Stimulated activated naive B cell treated with anti-CD40 and anti-IgM and Interleukin-4, amounts not matched to agents 10 μg/mL and 1 μg/mL and 100 μg/mL, for 72 hours (primary cell): ENCODE results near the gene ITGB1BP1.

ENCODE experiments used
- ATAC-seq, 2 donors: fragments of 150-1000 bp; cut with Tn5 transposase; replicated peaks; 2 replicates each; pipeline ENCODE4 v1.10.0; 2021; ENCODE audit warnings: moderate library complexity in 1 of 2
- DNase-seq: peaks from one replicate; pipeline ENCODE4 v3.0.0; 2021
- H3K27ac Mint-ChIP-seq: one replicate; pipeline ENCODE4 v1.8.0; 2022; ENCODE audit warnings: mild to moderate bottlenecking, mixed read lengths
- H3K27me3 Mint-ChIP-seq, 2 donors: one replicate each; pipeline ENCODE4 v1.8.0; 2022; ENCODE audit warnings: mixed read lengths in 2 of 2
- H3K36me3 Mint-ChIP-seq, 2 donors: one replicate each; pipeline ENCODE4 v1.8.0; 2022; ENCODE audit warnings: mixed read lengths in 2 of 2, mild to moderate bottlenecking in 1 of 2
- H3K4me1 Mint-ChIP-seq, 2 donors: one replicate each; pipeline ENCODE4 v1.8.0; 2022; ENCODE audit warnings: mixed read lengths in 2 of 2, mild to moderate bottlenecking in 1 of 2
- H3K4me3 Mint-ChIP-seq, 2 donors: one replicate each; pipeline ENCODE4 v1.8.0; 2022; ENCODE audit warnings: mild to moderate bottlenecking in 2 of 2, mixed read lengths in 2 of 2, moderate library complexity in 1 of 2
- H3K9me3 Mint-ChIP-seq, 2 donors: one replicate each; pipeline ENCODE4 v1.8.0; 2022; ENCODE audit warnings: mixed read lengths in 2 of 2, mild to moderate bottlenecking in 1 of 2

ITGB1BP1 gene

GRCh38 chr2:9441556-9441955 is 18.2 kb upstream of the ITGB1BP1 start:
- Mint-ChIP-seq H3K27me3 (no peaks in the 10 kb centered on the region), H3K4me3 (no peak overlapping the region), H3K9me3 (no peaks in the 10 kb centered on the region), H3K4me1 (no peaks in the 10 kb centered on the region), H3K27ac (no peak overlapping the region), H3K36me3 (peaks cover 34 to 55% of the 10 kb centered on the region in 2 donors)
- DNase-seq (no peak), ATAC-seq (no peak)

GRCh38 chr2:9440058-9440727 is 16.9 kb upstream of the ITGB1BP1 start:
- ATAC-seq = no peak
- H3K4me3 Mint-ChIP-seq = no peak overlapping the region

GRCh38 chr2:9439536-9439935 is 16.2 kb upstream of the ITGB1BP1 start:
- no peak for ATAC-seq
- no peak overlapping the region for H3K4me3 Mint-ChIP-seq
- H3K9me3 Mint-ChIP-seq = no peaks in the 10 kb centered on the region
- H3K27me3 Mint-ChIP-seq = no peaks in the 10 kb centered on the region
- H3K27ac Mint-ChIP-seq = no peak overlapping the region
- no peaks in the 10 kb centered on the region for H3K4me1 Mint-ChIP-seq
- no peak for DNase-seq
- H3K36me3 Mint-ChIP-seq = peaks cover 38 to 52% of the 10 kb centered on the region in 2 donors

More at GRCh38 chr2:9440058-9440727, 16.9 kb upstream of the ITGB1BP1 start:
- DNase-seq = no peak
- Mint-ChIP-seq H3K27ac (no peak overlapping the region), H3K27me3 (no peaks in the 10 kb centered on the region), H3K9me3 (no peaks in the 10 kb centered on the region), H3K4me1 (no peaks in the 10 kb centered on the region), H3K36me3 (peaks cover 39 to 52% of the 10 kb centered on the region in 2 donors)

DNA sequence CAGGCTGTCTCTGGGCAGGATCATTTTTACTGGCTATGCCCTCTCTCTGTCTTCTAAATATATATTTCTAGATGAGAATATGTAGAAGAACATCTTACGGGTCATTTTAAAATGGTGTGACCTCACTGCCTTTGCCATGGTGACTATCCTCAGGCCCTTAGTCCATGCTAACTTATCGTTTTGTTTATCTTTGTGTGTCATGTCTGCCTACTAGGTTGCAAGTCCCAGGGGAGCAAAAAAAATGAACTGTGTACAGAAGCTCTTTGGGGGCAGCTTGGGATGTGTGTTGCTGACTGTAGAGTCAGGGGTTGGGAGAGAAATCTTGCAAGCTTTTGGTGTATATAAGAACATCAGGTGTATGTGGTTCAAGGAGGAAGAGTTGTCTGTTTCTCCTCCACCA is 11.2 kb upstream of the ITGB1BP1 start:
- ATAC-seq (no peak), DNase-seq (no peak)
- Mint-ChIP-seq H3K4me3 (no peak overlapping the region), H3K4me1 (peaks cover 9% of the 10 kb centered on the region in 2 donors), H3K27me3 (no peaks in the 10 kb centered on the region), H3K9me3 (no peaks in the 10 kb centered on the region), H3K27ac (no peak overlapping the region), H3K36me3 (peaks cover 39 to 53% of the 10 kb centered on the region in 2 donors)

GRCh38 chr2:9430316-9431293 is 7.3 kb upstream of the ITGB1BP1 start:
- peak overlapping the region; percentile 86 for H3K27ac Mint-ChIP-seq
- no peak overlapping the region for H3K4me3 Mint-ChIP-seq
- peaks cover 12 to 13% of the 10 kb centered on the region in 2 donors for H3K4me1 Mint-ChIP-seq
- no peaks in the 10 kb centered on the region for H3K9me3 Mint-ChIP-seq
- DNase-seq (no peak), ATAC-seq (peak in 1 of 2 donors; percentile 51)
- peaks cover 21 to 36% of the 10 kb centered on the region in 2 donors for H3K36me3 Mint-ChIP-seq
- H3K27me3 Mint-ChIP-seq = no peaks in the 10 kb centered on the region

GRCh38 chr2:9428965-9429577 is 5.7 kb upstream of the ITGB1BP1 start:
- H3K36me3 Mint-ChIP-seq = peaks cover 17 to 28% of the 10 kb centered on the region in 2 donors
- H3K27ac Mint-ChIP-seq = no peak overlapping the region
- peaks cover 12 to 13% of the 10 kb centered on the region in 2 donors for H3K4me1 Mint-ChIP-seq
- no peaks in the 10 kb centered on the region for H3K9me3 Mint-ChIP-seq
- ATAC-seq = no peak
- DNase-seq = no peak
- H3K4me3 Mint-ChIP-seq = no peak overlapping the region
- H3K27me3 Mint-ChIP-seq = no peaks in the 10 kb centered on the region

GRCh38 chr2:9424447-9425164 is 1.3 kb upstream of the ITGB1BP1 start:
- Mint-ChIP-seq H3K36me3 (peaks cover 18 to 28% of the 10 kb centered on the region in 2 donors), H3K27me3 (no peaks in the 10 kb centered on the region), H3K9me3 (no peaks in the 10 kb centered on the region), H3K27ac (peak overlapping the region; percentile 99), H3K4me3 (no peak overlapping the region), H3K4me1 (peaks cover 20 to 30% of the 10 kb centered on the region in 2 donors)
- ATAC-seq (no peak), DNase-seq (no peak)

DNA sequence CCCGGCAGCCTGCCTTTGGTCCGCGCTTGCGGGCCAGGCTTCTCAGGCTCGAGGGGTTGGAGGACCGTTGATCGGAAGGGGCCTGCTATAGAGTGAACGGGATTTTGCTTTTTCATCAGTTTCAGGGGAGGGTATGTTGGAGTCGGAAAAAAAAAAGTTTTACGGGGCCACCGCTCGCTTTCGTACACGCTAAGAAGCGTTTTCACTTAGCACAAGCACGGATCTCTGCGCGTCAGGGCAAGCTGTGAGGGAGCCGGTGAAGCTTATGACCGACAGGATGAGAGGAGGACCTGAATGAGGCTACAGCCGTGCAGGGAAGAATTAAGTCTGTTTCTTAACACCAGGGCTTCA is 569 bp upstream of the ITGB1BP1 start:
- Mint-ChIP-seq H3K27me3 (no peaks in the 10 kb centered on the region), H3K27ac (peak overlapping the region; percentile 99), H3K36me3 (peaks cover 18 to 28% of the 10 kb centered on the region in 2 donors), H3K4me1 (peaks cover 20 to 31% of the 10 kb centered on the region in 2 donors), H3K9me3 (no peaks in the 10 kb centered on the region), H3K4me3 (no peak overlapping the region)
- ATAC-seq (peak; percentile 29 to 33), DNase-seq (no peak)

DNA sequence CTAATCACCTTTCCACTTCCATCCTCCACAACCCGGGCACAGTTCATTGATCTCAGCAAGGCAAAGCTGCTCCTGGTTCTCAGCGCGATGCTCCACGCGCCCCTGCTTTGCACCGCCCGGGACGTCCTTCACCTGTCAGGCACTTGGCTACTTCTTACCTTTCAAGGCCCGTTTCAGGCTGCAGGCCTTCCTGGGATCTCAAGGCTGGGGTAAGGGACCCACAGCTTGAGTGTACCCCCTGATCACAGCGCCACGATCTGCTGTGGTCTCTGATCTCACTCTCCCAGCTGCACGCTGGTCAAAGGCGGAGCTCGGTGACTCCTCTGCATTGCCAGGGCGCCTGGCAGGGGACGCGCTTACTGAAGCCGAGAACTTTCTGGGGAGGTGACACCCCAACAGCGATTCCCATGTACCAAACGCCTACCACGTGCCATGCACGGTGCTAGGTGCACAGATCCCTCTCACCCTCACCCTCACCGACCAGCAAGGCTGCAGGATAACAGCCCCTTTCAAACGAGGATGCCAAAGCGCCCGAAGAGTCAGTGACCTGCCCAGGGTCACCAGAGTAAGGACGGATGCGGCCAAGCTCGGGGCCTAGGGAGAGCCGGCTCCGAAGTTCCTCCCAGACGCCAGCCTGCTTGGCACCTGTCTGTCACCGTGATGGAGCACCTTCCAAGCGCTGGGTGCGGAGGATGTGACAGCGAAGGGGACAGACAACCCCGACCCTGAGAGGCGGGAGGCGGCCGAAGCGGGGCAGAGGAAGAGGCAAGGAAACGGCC is 818 bp downstream of the ITGB1BP1 start:
- peak; percentile 14 for DNase-seq
- H3K27ac Mint-ChIP-seq = peak overlapping the region; percentile 98
- H3K4me3 Mint-ChIP-seq = no peak overlapping the region
- peaks cover 24 to 36% of the 10 kb centered on the region in 2 donors for H3K36me3 Mint-ChIP-seq
- H3K4me1 Mint-ChIP-seq = peaks cover 18 to 28% of the 10 kb centered on the region in 2 donors
- no peaks in the 10 kb centered on the region for H3K27me3 Mint-ChIP-seq
- peak; percentile 49 to 54 for ATAC-seq
- H3K9me3 Mint-ChIP-seq = no peaks in the 10 kb centered on the region

GRCh38 chr2:9420495-9420894 is 2.8 kb downstream of the ITGB1BP1 start:
- H3K9me3 Mint-ChIP-seq = no peaks in the 10 kb centered on the region
- H3K36me3 Mint-ChIP-seq = peaks cover 33 to 53% of the 10 kb centered on the region in 2 donors
- no peaks in the 10 kb centered on the region for H3K27me3 Mint-ChIP-seq
- H3K27ac Mint-ChIP-seq = no peak overlapping the region
- peaks cover 23 to 35% of the 10 kb centered on the region in 2 donors for H3K4me1 Mint-ChIP-seq
- DNase-seq = no peak
- H3K4me3 Mint-ChIP-seq = no peak overlapping the region
- no peak for ATAC-seq

DNA sequence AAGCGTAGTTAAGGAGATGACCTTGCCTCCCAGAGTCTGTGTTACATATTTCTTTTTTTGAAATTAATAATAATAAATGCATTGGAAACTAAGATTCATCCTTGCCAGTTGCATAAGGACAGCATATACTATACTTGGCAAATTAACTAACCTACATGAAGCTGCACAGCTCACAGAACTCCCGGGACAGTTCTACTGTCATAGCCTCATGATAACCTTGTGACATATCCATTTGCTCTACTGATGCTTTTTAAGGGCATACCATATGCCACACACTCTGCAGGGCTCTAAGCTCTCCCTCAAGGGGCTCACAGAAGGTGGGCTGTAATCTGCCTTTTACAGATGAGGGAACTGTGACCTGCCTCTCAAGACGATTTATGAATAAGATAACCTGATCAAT is 3.8 kb downstream of the ITGB1BP1 start:
- Mint-ChIP-seq H3K27me3 (no peaks in the 10 kb centered on the region), H3K4me1 (peaks cover 23 to 35% of the 10 kb centered on the region in 2 donors), H3K4me3 (no peak overlapping the region), H3K36me3 (peaks cover 33 to 55% of the 10 kb centered on the region in 2 donors), H3K27ac (peak overlapping the region; percentile 25), H3K9me3 (no peaks in the 10 kb centered on the region)
- ATAC-seq = no peak
- DNase-seq = no peak

GRCh38 chr2:9418746-9419145 is 4.6 kb downstream of the ITGB1BP1 start:
- no peak for DNase-seq
- peaks cover 25 to 39% of the 10 kb centered on the region in 2 donors for H3K4me1 Mint-ChIP-seq
- H3K9me3 Mint-ChIP-seq = no peaks in the 10 kb centered on the region
- no peak overlapping the region for H3K4me3 Mint-ChIP-seq
- H3K36me3 Mint-ChIP-seq = peaks cover 37 to 58% of the 10 kb centered on the region in 2 donors
- H3K27ac Mint-ChIP-seq = no peak overlapping the region
- no peak for ATAC-seq
- no peaks in the 10 kb centered on the region for H3K27me3 Mint-ChIP-seq

DNA sequence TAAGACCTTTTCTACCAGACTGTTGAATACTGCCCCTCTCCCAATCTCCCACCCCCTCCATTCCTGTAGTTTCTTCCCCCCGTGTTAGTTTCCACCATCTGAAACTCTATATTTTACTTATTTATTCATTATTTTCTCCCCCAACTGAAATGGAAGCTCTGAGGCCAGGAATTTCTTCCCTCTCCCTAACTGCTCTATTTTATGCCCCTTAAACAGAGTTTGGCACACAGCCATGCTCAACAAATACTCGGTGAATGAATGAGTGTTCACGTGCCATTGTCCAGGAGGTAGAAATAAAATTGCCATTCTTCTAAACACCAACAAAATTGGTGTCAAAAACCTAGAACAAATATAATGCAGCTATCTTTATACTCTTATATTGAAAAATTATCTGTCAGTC is 5.6 kb downstream of the ITGB1BP1 start:
- no peak overlapping the region for H3K4me3 Mint-ChIP-seq
- DNase-seq (no peak), ATAC-seq (no peak)
- H3K27ac Mint-ChIP-seq = no peak overlapping the region
- peaks cover 37 to 58% of the 10 kb centered on the region in 2 donors for H3K36me3 Mint-ChIP-seq
- no peaks in the 10 kb centered on the region for H3K27me3 Mint-ChIP-seq
- H3K4me1 Mint-ChIP-seq = peaks cover 24 to 41% of the 10 kb centered on the region in 2 donors
- H3K9me3 Mint-ChIP-seq = no peaks in the 10 kb centered on the region
